Tibial artery (tissue), 4 donors: ENCODE data around the gene SLC27A5.
"Not testable (repeated sequence)": the region's sequence is repeated elsewhere in the genome, so short reads cannot be mapped to it uniquely, and the experiment has no call there.

Experiments used
- DNase-seq, 2 donors: peaks; one replicate each; pipeline ENCODE4 v3.0.0-alpha.2; 2019
- H3K27ac ChIP-seq, 2 donors: fragments of 200-600 bp; sonication (generic) in 1 of 2; 1 replicate in 1 of 2; 2 replicates in 1 of 2; pipeline ENCODE4 v1.5.1; 2018 to 2019; ENCODE audit warnings: mild to moderate bottlenecking in 1 of 2
- H3K27me3 ChIP-seq, 2 donors: fragments of 200-600 bp; sonication (generic) in 1 of 2; one replicate each; pipeline versions ENCODE4 v1.5.1 to v1.6.0; 2016 to 2019
- H3K36me3 ChIP-seq, 3 donors: fragments of 200-600 bp; sonication (generic) in 2 of 3; one replicate each; pipeline ENCODE4 v1.5.1; 2016 to 2019; ENCODE audit warnings: mild to moderate bottlenecking in 2 of 3
- H3K4me1 ChIP-seq, 4 donors: fragments of 200-600 bp; sonication (generic) in 2 of 4; 1 replicate in 3 of 4; 2 replicates in 1 of 4; pipeline ENCODE4 v1.5.1; 2016 to 2019
- H3K4me3 ChIP-seq, 2 donors: fragments of 200-600 bp; sonication (generic) in 1 of 2; 1 replicate in 1 of 2; 2 replicates in 1 of 2; pipeline ENCODE4 v1.5.1; 2018 to 2019; ENCODE audit warnings: mild to moderate bottlenecking in 2 of 2
- H3K9me3 ChIP-seq, 3 donors: fragments of 200-600 bp; sonication (generic) in 1 of 3; one replicate each; pipeline ENCODE4 v1.5.1; 2016 to 2019
- CTCF ChIP-seq, 2 experiments: fragments of 200-600 bp in 1 of 2; fragments of 450-650 bp in 1 of 2; IDR thresholded peaks; one replicate each; pipeline ENCODE4 v1.5.1; 2017 to 2019; ENCODE audit warnings: antibody characterized with exemption in 2 of 2, mild to moderate bottlenecking in 1 of 2, moderate library complexity in 1 of 2
- intact Hi-C: fragments of 100-400 bp; cut with DNase I; formaldehyde crosslinking; loops from one replicate; pipeline ENCODE4 v1.15.0; 2023; ENCODE audit warnings: low total_unique reads

Gene SLC27A5

GRCh38 chr19:58499021-58499927 lies 12.5 kb downstream of the SLC27A5 start:
- intact Hi-C loops, result no loop called here

GRCh38 chr19:58498316-58499020 lies 13.3 kb downstream of the SLC27A5 start:
- Histone ChIP-seq H3K4me3 (peak overlapping the region; percentile 56 to 67), H3K27ac (peak overlapping the region; percentile 20 to 79), H3K36me3 (no peaks in the 10 kb centered on the region), H3K4me1 (peaks cover 0 to 26% (median 16%) of the 10 kb centered on the region in 4 donors), H3K9me3 (no peaks in the 10 kb centered on the region), H3K27me3 (no peaks in the 10 kb centered on the region)
- intact Hi-C loops, result no loop called here
- peak in 1 of 2 donors; percentile 73 for DNase-seq
- no peak for TF ChIP-seq CTCF (IDR thresholded peaks at IDR 0.05)

More at GRCh38 chr19:58499021-58499927, 12.5 kb downstream of the SLC27A5 start:
- DNase-seq, result peak; percentile 99 to 100
- Histone ChIP-seq H3K27me3 (no peaks in the 10 kb centered on the region), H3K27ac (peak overlapping the region; percentile 79 to 80), H3K4me1 (peaks cover 0 to 26% (median 16%) of the 10 kb centered on the region in 4 donors), H3K9me3 (no peaks in the 10 kb centered on the region), H3K4me3 (peak overlapping the region; percentile 56 to 67), H3K36me3 (no peaks in the 10 kb centered on the region)
- TF ChIP-seq CTCF (IDR thresholded peaks at IDR 0.05), result peak; percentile 10 to 43

GRCh38 chr19:58497634-58498170 lies 14.1 kb downstream of the SLC27A5 start:
- Histone ChIP-seq H3K9me3 (no peaks in the 10 kb centered on the region), H3K27me3 (no peaks in the 10 kb centered on the region), H3K36me3 (no peaks in the 10 kb centered on the region), H3K4me1 (peaks cover 0 to 26% (median 16%) of the 10 kb centered on the region in 4 donors), H3K4me3 (no peak overlapping the region), H3K27ac (no peak overlapping the region)
- TF ChIP-seq CTCF (IDR thresholded peaks at IDR 0.05), result no peak
- intact Hi-C loops, result no loop called here
- no peak for DNase-seq

- no peaks in the 10 kb centered on the region for H3K9me3 ChIP-seq
- intact Hi-C loops, result no loop called here
- no peak overlapping the region for H3K27ac ChIP-seq
- H3K36me3 ChIP-seq, result no peaks in the 10 kb centered on the region
- H3K4me1 ChIP-seq, result no peaks in the 10 kb centered on the region
- no peaks in the 10 kb centered on the region for H3K27me3 ChIP-seq
- no peak for DNase-seq
- no peak for TF ChIP-seq CTCF (IDR thresholded peaks at IDR 0.05)
- no peak overlapping the region for H3K4me3 ChIP-seq
These were observed 19.5 kb downstream of the SLC27A5 start for GRCh38 chr19:58492265-58492664.

GRCh38 chr19:58491393-58491792 lies 20.4 kb downstream of the SLC27A5 start:
- H3K9me3 ChIP-seq, result no peaks in the 10 kb centered on the region
- H3K4me3 ChIP-seq, result no peak overlapping the region
- H3K4me1 ChIP-seq, result no peaks in the 10 kb centered on the region
- no peaks in the 10 kb centered on the region for H3K27me3 ChIP-seq
- no peak for TF ChIP-seq CTCF (IDR thresholded peaks at IDR 0.05)
- no peak overlapping the region for H3K27ac ChIP-seq
- no peaks in the 10 kb centered on the region for H3K36me3 ChIP-seq
- no peak for DNase-seq
- intact Hi-C loops, result no loop called here

GRCh38 chr19:58484349-58484748 lies 27.4 kb downstream of the SLC27A5 start:
- peaks cover 0 to 16% (median 7%) of the 10 kb centered on the region in 4 donors for H3K4me1 ChIP-seq
- H3K4me3 ChIP-seq, H3K9me3 ChIP-seq, intact Hi-C loops, H3K27me3 ChIP-seq, DNase-seq: not testable (repeated sequence)
- H3K36me3 ChIP-seq, result peaks cover 0 to 27% (median 24%) of the 10 kb centered on the region in 3 donors
- H3K27ac ChIP-seq, result peak overlapping the region; percentile 54 to 62
